Peyer's patch (tissue), 4 donors: Measurements from ENCODE around the gene NFS1. TPM values are rescaled to one million over a fixed set of nuclear protein-coding genes. Genes with fewer than 3 reads are reported as not detected.
"Not testable (repeated sequence)": the region's sequence is repeated elsewhere in the genome, so short reads cannot be mapped to it uniquely, and the experiment has no call there.

ENCODE experiments used
- DNase-seq, 3 donors: peaks; one replicate each; pipeline ENCODE4 v3.0.0-alpha.2; 2017 to 2019
- H3K27ac ChIP-seq, 4 donors: fragments of 200-600 bp; sonication (generic); one replicate each; pipeline ENCODE4 v1.5.1; 2016 to 2019
- H3K27me3 ChIP-seq, 2 donors: fragments of 200-600 bp; sonication (generic); one replicate each; pipeline ENCODE4 v1.5.1; 2019
- H3K36me3 ChIP-seq, 3 donors: fragments of 200-600 bp; sonication (generic); one replicate each; pipeline ENCODE4 v1.5.1; 2016 to 2019
- H3K4me1 ChIP-seq, 4 donors: fragments of 200-600 bp; sonication (generic); one replicate each; pipeline ENCODE4 v1.5.1; 2016 to 2019
- H3K4me3 ChIP-seq, 4 donors: fragments of 200-600 bp; sonication (generic); 1 replicate in 3 of 4; 2 replicates in 1 of 4; pipeline ENCODE4 v1.5.1; 2016 to 2019; ENCODE audit warnings: mild to moderate bottlenecking in 1 of 4
- H3K9me3 ChIP-seq, 4 donors: fragments of 200-600 bp; sonication (generic); one replicate each; pipeline ENCODE4 v1.5.1; 2016 to 2019; ENCODE audit warnings: mild to moderate bottlenecking in 1 of 4
- POLR2A ChIP-seq, 2 donors: fragments of 450-650 bp; IDR thresholded peaks; one replicate each; pipeline ENCODE4 v1.5.1; 2017; ENCODE audit warnings: antibody characterized with exemption in 2 of 2, mild to moderate bottlenecking in 2 of 2, moderate library complexity in 2 of 2
- total RNA-seq, 4 donors: library from RNA; depleted of rRNA; stranded (reverse); fragments of >200 nt; gene quantifications; one replicate each; pipeline ENCODE4 v1.1.0, GENCODE V29; 2016
- TF ChIP-seq, protein P1 (sequence below), 6 experiments: fragments of 450-650 bp in 4 of 6; fragments of 200-600 bp in 2 of 6; sonication (generic) in 1 of 6; IDR thresholded peaks; one replicate each; pipeline ENCODE4 v1.5.1; 2017 to 2019; ENCODE audit warnings: antibody characterized with exemption in 6 of 6, mild to moderate bottlenecking in 3 of 6, moderate library complexity in 1 of 6

The NFS1 gene
- total RNA-seq, 4 donors from 2014 or later, result 29.2 to 62.2 (median 41.4) TPM

GRCh38 chr20:35690265-35690664 lies 8.9 kb downstream of the NFS1 start:
- DNase-seq, result no peak
- no peak overlapping the region for H3K27ac ChIP-seq
- H3K36me3 ChIP-seq, result peaks cover 0 to 71% (median 0%) of the 10 kb centered on the region in 3 donors
- H3K9me3 ChIP-seq, result no peaks in the 10 kb centered on the region
- TF ChIP-seq, protein P1, sequence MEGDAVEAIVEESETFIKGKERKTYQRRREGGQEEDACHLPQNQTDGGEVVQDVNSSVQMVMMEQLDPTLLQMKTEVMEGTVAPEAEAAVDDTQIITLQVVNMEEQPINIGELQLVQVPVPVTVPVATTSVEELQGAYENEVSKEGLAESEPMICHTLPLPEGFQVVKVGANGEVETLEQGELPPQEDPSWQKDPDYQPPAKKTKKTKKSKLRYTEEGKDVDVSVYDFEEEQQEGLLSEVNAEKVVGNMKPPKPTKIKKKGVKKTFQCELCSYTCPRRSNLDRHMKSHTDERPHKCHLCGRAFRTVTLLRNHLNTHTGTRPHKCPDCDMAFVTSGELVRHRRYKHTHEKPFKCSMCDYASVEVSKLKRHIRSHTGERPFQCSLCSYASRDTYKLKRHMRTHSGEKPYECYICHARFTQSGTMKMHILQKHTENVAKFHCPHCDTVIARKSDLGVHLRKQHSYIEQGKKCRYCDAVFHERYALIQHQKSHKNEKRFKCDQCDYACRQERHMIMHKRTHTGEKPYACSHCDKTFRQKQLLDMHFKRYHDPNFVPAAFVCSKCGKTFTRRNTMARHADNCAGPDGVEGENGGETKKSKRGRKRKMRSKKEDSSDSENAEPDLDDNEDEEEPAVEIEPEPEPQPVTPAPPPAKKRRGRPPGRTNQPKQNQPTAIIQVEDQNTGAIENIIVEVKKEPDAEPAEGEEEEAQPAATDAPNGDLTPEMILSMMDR (IDR thresholded peaks at IDR 0.05), result no peak
- no peak for TF ChIP-seq POLR2A (IDR thresholded peaks at IDR 0.05)
- no peak overlapping the region for H3K4me3 ChIP-seq
- no peaks in the 10 kb centered on the region for H3K4me1 ChIP-seq
- no peaks in the 10 kb centered on the region for H3K27me3 ChIP-seq

DNA sequence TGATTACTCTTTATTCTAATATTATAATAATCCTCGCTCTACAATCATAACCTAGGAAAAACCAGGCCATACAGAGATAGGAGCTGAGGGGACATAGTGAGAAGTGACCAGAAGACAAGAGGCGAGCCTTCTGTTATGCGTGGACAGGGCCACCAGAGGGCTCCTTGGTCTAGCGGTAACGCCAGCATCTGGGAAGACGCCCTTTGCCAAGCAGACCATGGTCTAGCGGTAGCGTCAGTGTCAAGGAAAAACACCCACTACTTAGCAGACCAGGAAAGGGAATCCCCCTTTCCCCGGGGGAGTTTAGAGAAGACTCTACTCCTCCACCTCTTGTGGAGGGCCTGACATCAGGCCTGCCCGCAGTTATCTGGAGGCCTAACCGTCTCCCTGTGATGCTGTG lies 12.3 kb downstream of the NFS1 start:
- TF ChIP-seq, protein P1 (IDR thresholded peaks at IDR 0.05), result peak in 1 of 6 experiments; percentile 7
- H3K36me3 ChIP-seq, result peaks cover 0 to 48% (median 0%) of the 10 kb centered on the region in 3 donors
- H3K27me3 ChIP-seq, H3K4me1 ChIP-seq, H3K27ac ChIP-seq, DNase-seq, H3K9me3 ChIP-seq, H3K4me3 ChIP-seq: not testable (repeated sequence)

- H3K9me3 ChIP-seq, H3K4me3 ChIP-seq, DNase-seq, H3K4me1 ChIP-seq, H3K27ac ChIP-seq, H3K27me3 ChIP-seq: not testable (repeated sequence)
- peaks cover 0 to 47% (median 0%) of the 10 kb centered on the region in 3 donors for H3K36me3 ChIP-seq
Measured at GRCh38 chr20:35685368-35685767, 13.8 kb downstream of the NFS1 start.

- Histone ChIP-seq H3K27ac (no peak overlapping the region), H3K4me3 (no peak overlapping the region), H3K9me3 (no peaks in the 10 kb centered on the region), H3K4me1 (no peaks in the 10 kb centered on the region), H3K36me3 (peaks cover 0 to 30% (median 0%) of the 10 kb centered on the region in 3 donors), H3K27me3 (no peaks in the 10 kb centered on the region)
- TF ChIP-seq, protein P1 (IDR thresholded peaks at IDR 0.05), result no peak
- TF ChIP-seq POLR2A (IDR thresholded peaks at IDR 0.05), result no peak
- DNase-seq, result no peak
Measured at GRCh38 chr20:35681960-35682359, 17.2 kb downstream of the NFS1 start.

- H3K27me3 ChIP-seq, result no peaks in the 10 kb centered on the region
- H3K9me3 ChIP-seq, result no peaks in the 10 kb centered on the region
- TF ChIP-seq, protein P1 (IDR thresholded peaks at IDR 0.05), result no peak
- no peak for TF ChIP-seq POLR2A (IDR thresholded peaks at IDR 0.05)
- no peaks in the 10 kb centered on the region for H3K4me1 ChIP-seq
- no peak overlapping the region for H3K4me3 ChIP-seq
- H3K27ac ChIP-seq, result no peak overlapping the region
- no peak for DNase-seq
- H3K36me3 ChIP-seq, result peaks cover 0 to 25% (median 0%) of the 10 kb centered on the region in 3 donors
Measured at GRCh38 chr20:35680452-35681183, 18.5 kb downstream of the NFS1 start.

DNA sequence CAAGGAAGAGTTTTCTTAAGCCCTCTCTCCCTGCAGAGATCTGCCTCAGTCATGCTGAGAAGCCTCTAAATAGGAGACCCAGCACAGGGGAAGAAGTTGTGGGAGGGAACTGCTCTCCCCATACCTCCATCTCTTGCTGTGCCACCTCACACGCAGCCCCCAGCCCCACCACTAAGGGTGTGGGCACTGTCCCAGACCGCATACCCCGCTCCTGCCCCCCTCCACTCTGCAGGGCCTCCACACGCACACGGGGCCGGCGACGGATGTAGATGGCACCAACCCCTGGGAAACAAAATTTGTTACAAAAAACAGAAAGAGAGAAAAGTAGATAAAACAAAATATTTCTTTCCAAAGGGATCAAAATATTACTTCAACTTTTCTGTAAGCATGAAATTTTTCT lies 24.2 kb downstream of the NFS1 start:
- H3K27ac ChIP-seq, result no peak overlapping the region
- H3K36me3 ChIP-seq, result peaks cover 0 to 64% (median 0%) of the 10 kb centered on the region in 3 donors
- no peak overlapping the region for H3K4me3 ChIP-seq
- H3K4me1 ChIP-seq, result no peaks in the 10 kb centered on the region
- DNase-seq, result peak in 1 of 3 donors; percentile 10
- no peaks in the 10 kb centered on the region for H3K27me3 ChIP-seq
- no peaks in the 10 kb centered on the region for H3K9me3 ChIP-seq
- TF ChIP-seq POLR2A (IDR thresholded peaks at IDR 0.05), result no peak
- TF ChIP-seq, protein P1 (IDR thresholded peaks at IDR 0.05), result no peak
